Measurements from ENCODE around the gene PACRG.

The PACRG gene

DNA sequence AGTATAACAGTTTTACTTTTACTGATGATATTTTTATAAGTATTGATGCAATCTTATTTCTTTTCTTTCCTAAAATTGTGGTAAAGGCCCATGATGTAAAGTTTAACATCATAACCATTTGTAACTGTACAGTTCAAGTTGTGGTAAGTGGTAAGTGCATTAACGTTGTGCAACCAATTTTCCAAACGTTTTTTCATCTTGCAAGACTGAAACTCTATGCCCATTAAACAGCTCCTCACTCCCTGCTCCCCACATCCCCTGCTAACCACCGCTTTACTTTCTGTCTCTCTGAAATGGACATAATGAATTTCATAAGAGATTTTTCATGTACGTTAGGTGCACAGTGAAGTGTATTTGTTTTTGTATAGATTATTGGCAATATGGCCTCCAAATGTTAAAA lies 106.0 kb downstream of the PACRG start:
- H3K9me2 ChIP-seq (replicated peaks; ENCODE audit: insufficient read depth, low read length) = no peaks in the 10 kb centered on the region
- H3K4me2 ChIP-seq (ENCODE audit: low read depth, low read length, poor library complexity, severe bottlenecking) = no peak overlapping the region
- H3K27me3 ChIP-seq (ENCODE audit: low read length) = no peaks in the 10 kb centered on the region
- H3K9ac ChIP-seq (ENCODE audit: low read length) = no peak overlapping the region
- H2AFZ ChIP-seq (ENCODE audit: low read depth, low read length, severe bottlenecking) = no peak overlapping the region
- H3K4me3 ChIP-seq (ENCODE audit: insufficient read depth, low read length, poor library complexity, severe bottlenecking) = no peak overlapping the region
- no peaks in the 10 kb centered on the region for H3K79me2 ChIP-seq (ENCODE audit: insufficient read depth, low read length)
- H3K27ac ChIP-seq (ENCODE audit: low read depth, low read length) = no peak overlapping the region
- H3K9me3 ChIP-seq (ENCODE audit: insufficient read depth, low read length) = no peaks in the 10 kb centered on the region
- H4K20me1 ChIP-seq (ENCODE audit: low read depth, low read length) = no peaks in the 10 kb centered on the region
- H3K36me3 ChIP-seq (ENCODE audit: low read length) = no peaks in the 10 kb centered on the region
- no peak for TF ChIP-seq EZH2phosphoT487 (conservative IDR thresholded peaks at IDR 0.05; ENCODE audit: low read length)
- TF ChIP-seq, protein P1, sequence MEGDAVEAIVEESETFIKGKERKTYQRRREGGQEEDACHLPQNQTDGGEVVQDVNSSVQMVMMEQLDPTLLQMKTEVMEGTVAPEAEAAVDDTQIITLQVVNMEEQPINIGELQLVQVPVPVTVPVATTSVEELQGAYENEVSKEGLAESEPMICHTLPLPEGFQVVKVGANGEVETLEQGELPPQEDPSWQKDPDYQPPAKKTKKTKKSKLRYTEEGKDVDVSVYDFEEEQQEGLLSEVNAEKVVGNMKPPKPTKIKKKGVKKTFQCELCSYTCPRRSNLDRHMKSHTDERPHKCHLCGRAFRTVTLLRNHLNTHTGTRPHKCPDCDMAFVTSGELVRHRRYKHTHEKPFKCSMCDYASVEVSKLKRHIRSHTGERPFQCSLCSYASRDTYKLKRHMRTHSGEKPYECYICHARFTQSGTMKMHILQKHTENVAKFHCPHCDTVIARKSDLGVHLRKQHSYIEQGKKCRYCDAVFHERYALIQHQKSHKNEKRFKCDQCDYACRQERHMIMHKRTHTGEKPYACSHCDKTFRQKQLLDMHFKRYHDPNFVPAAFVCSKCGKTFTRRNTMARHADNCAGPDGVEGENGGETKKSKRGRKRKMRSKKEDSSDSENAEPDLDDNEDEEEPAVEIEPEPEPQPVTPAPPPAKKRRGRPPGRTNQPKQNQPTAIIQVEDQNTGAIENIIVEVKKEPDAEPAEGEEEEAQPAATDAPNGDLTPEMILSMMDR (IDR thresholded peaks at IDR 0.05; ENCODE audit: insufficient read depth, low read length, poor library complexity, severe bottlenecking) = no peak
- no peaks in the 10 kb centered on the region for H3F3A ChIP-seq (ENCODE audit: insufficient read depth)

GRCh38 chr6:162845972-162846371 lies 118.2 kb downstream of the PACRG start:
- H4K20me1 ChIP-seq (ENCODE audit: low read depth, low read length) = no peaks in the 10 kb centered on the region
- H3K79me2 ChIP-seq (ENCODE audit: insufficient read depth, low read length) = no peaks in the 10 kb centered on the region
- H2AFZ ChIP-seq (ENCODE audit: low read depth, low read length, severe bottlenecking) = no peak overlapping the region
- no peak overlapping the region for H3K9ac ChIP-seq (ENCODE audit: low read length)
- TF ChIP-seq, protein P1 (IDR thresholded peaks at IDR 0.05; ENCODE audit: insufficient read depth, low read length, poor library complexity, severe bottlenecking) = no peak
- TF ChIP-seq EZH2phosphoT487 (conservative IDR thresholded peaks at IDR 0.05; ENCODE audit: low read length) = no peak
- no peak overlapping the region for H3K27ac ChIP-seq (ENCODE audit: low read depth, low read length)
- no peaks in the 10 kb centered on the region for H3K36me3 ChIP-seq (ENCODE audit: low read length)
- no peaks in the 10 kb centered on the region for H3F3A ChIP-seq (ENCODE audit: insufficient read depth)
- no peak overlapping the region for H3K4me2 ChIP-seq (ENCODE audit: low read depth, low read length, poor library complexity, severe bottlenecking)
- no peaks in the 10 kb centered on the region for H3K27me3 ChIP-seq (ENCODE audit: low read length)
- H3K9me3 ChIP-seq (ENCODE audit: insufficient read depth, low read length) = no peaks in the 10 kb centered on the region
- no peaks in the 10 kb centered on the region for H3K9me2 ChIP-seq (replicated peaks; ENCODE audit: insufficient read depth, low read length)
- H3K4me3 ChIP-seq (ENCODE audit: insufficient read depth, low read length, poor library complexity, severe bottlenecking) = no peak overlapping the region

DNA sequence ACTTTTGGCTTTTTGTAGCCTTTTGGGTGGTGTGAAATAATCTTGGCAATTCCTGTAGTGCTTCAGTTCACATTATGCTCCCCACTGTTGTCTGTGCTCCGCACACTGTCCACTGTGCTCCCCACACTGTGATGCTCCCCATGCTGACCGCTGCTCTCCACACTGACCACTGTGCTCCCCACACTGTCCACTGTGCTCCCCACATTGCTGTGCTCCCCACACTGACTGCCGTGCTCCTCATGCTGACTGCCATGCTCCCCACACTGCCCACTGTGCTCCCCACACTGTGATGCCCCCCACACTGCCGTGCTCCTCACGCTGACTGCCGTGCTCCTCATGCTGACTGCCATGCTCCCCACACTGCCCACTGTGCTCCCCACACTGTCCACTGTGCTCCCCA lies 118.9 kb downstream of the PACRG start:
- Histone ChIP-seq H3K79me2 (ENCODE audit: insufficient read depth, low read length) (no peaks in the 10 kb centered on the region), H3K4me2 (ENCODE audit: low read depth, low read length, poor library complexity, severe bottlenecking) (no peak overlapping the region), H2AFZ (ENCODE audit: low read depth, low read length, severe bottlenecking) (no peak overlapping the region), H3K9me2 (replicated peaks; ENCODE audit: insufficient read depth, low read length) (no peaks in the 10 kb centered on the region), H3K9me3 (ENCODE audit: insufficient read depth, low read length) (no peaks in the 10 kb centered on the region), H3K4me3 (ENCODE audit: insufficient read depth, low read length, poor library complexity, severe bottlenecking) (no peak overlapping the region), H4K20me1 (ENCODE audit: low read depth, low read length) (no peaks in the 10 kb centered on the region), H3K36me3 (ENCODE audit: low read length) (no peaks in the 10 kb centered on the region), H3K9ac (ENCODE audit: low read length) (no peak overlapping the region), H3K27ac (ENCODE audit: low read depth, low read length) (no peak overlapping the region), H3K27me3 (ENCODE audit: low read length) (no peaks in the 10 kb centered on the region), H3F3A (ENCODE audit: insufficient read depth) (no peaks in the 10 kb centered on the region)
- TF ChIP-seq, protein P1 (IDR thresholded peaks at IDR 0.05; ENCODE audit: insufficient read depth, low read length, poor library complexity, severe bottlenecking) = no peak
- no peak for TF ChIP-seq EZH2phosphoT487 (conservative IDR thresholded peaks at IDR 0.05; ENCODE audit: low read length)
